IPS-NIHi7 (cell line): Measurements from ENCODE around the gene NADK2.
"Not testable (repeated sequence)": the region's sequence is repeated elsewhere in the genome, so short reads cannot be mapped to it uniquely, and the experiment has no call there.

Source experiments
- DNase-seq: peaks from one replicate; pipeline ENCODE4 v3.0.0; 2012; ENCODE audit warnings: mixed read lengths; ENCODE audit errors: extremely low spot score

Gene NADK2

GRCh38 chr5:36206913-36207312 lies 34.8 kb downstream of the NADK2 start:
- no peak for DNase-seq

- no peak for DNase-seq
These were observed 36.4 kb downstream of the NADK2 start for GRCh38 chr5:36205329-36205728.

- DNase-seq, result no peak
These were observed 39.2 kb downstream of the NADK2 start for GRCh38 chr5:36202521-36202961.

- no peak for DNase-seq
These were observed 41.2 kb downstream of the NADK2 start for GRCh38 chr5:36200513-36200912.

GRCh38 chr5:36199620-36200019 lies 42.1 kb downstream of the NADK2 start:
- DNase-seq, result no peak

GRCh38 chr5:36198783-36199182 lies 42.9 kb downstream of the NADK2 start:
- DNase-seq, result not testable (repeated sequence)

- no peak for DNase-seq
These were observed 43.4 kb downstream of the NADK2 start for GRCh38 chr5:36198281-36198680.

GRCh38 chr5:36193746-36194145 lies 48.0 kb downstream of the NADK2 start:
- no peak for DNase-seq

GRCh38 chr5:36184408-36184807 lies 57.3 kb downstream of the NADK2 start:
- not testable (repeated sequence) for DNase-seq

GRCh38 chr5:36181774-36182173 lies 60.0 kb downstream of the NADK2 start:
- DNase-seq, result no peak

GRCh38 chr5:36180556-36181350 lies 61.0 kb downstream of the NADK2 start:
- DNase-seq, result no peak

GRCh38 chr5:36179950-36180349 lies 61.8 kb downstream of the NADK2 start:
- DNase-seq, result no peak

GRCh38 chr5:36178524-36178890 lies 63.2 kb downstream of the NADK2 start:
- DNase-seq, result no peak

GRCh38 chr5:36177715-36178523 lies 63.8 kb downstream of the NADK2 start:
- DNase-seq, result no peak

GRCh38 chr5:36177154-36177553 lies 64.6 kb downstream of the NADK2 start:
- no peak for DNase-seq

GRCh38 chr5:36175043-36175442 lies 66.7 kb downstream of the NADK2 start:
- DNase-seq, result no peak

- DNase-seq, result no peak
These were observed 67.6 kb downstream of the NADK2 start for GRCh38 chr5:36174119-36174518.

- DNase-seq, result no peak
These were observed 68.3 kb downstream of the NADK2 start for GRCh38 chr5:36173426-36173825.

- no peak for DNase-seq
These were observed 69.1 kb downstream of the NADK2 start for GRCh38 chr5:36172599-36172998.

GRCh38 chr5:36170832-36171424 lies 70.8 kb downstream of the NADK2 start:
- DNase-seq, result no peak

- no peak for DNase-seq
These were observed 73.0 kb downstream of the NADK2 start for GRCh38 chr5:36168737-36169136.

- DNase-seq, result no peak
These were observed 77.3 kb downstream of the NADK2 start for GRCh38 chr5:36164461-36164860.
